Measurements from ENCODE around the gene MACF1. TPM values are rescaled to one million over a fixed set of nuclear protein-coding genes. Genes with fewer than 3 reads are reported as not detected.

Gene MACF1
- total RNA-seq, 1 donor = 554 TPM

DNA sequence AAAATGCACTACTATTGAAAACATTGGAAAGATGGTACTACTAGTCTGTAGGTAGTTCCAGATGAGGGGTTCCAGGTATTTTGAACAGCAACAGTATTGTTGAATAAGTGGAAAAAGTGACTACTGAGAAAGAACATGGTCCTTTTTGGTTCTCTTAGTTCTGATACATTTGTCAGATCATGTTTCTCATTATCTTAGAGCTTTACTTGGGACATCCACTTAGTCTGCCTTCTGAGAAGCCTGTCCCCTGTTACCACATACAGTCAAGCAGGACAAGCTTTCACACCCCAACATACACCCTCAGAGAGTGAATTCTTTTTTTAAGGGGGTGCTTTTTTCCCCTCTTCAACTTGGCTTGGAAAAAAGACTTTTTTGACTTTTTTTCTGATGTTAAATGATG is 41.0 kb upstream of the MACF1 start:
- TF ChIP-seq, protein P1, sequence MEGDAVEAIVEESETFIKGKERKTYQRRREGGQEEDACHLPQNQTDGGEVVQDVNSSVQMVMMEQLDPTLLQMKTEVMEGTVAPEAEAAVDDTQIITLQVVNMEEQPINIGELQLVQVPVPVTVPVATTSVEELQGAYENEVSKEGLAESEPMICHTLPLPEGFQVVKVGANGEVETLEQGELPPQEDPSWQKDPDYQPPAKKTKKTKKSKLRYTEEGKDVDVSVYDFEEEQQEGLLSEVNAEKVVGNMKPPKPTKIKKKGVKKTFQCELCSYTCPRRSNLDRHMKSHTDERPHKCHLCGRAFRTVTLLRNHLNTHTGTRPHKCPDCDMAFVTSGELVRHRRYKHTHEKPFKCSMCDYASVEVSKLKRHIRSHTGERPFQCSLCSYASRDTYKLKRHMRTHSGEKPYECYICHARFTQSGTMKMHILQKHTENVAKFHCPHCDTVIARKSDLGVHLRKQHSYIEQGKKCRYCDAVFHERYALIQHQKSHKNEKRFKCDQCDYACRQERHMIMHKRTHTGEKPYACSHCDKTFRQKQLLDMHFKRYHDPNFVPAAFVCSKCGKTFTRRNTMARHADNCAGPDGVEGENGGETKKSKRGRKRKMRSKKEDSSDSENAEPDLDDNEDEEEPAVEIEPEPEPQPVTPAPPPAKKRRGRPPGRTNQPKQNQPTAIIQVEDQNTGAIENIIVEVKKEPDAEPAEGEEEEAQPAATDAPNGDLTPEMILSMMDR (IDR thresholded peaks at IDR 0.05; ENCODE audit: insufficient read depth, low read depth, low read length) = no peak
- no peak for DNase-seq (ENCODE audit: low read depth)
- H3K4me3 ChIP-seq (ENCODE audit: low read depth, low read length) = no peak overlapping the region

GRCh38 chr1:39164256-39164655 is 40.2 kb upstream of the MACF1 start:
- DNase-seq (ENCODE audit: low read depth) = no peak
- TF ChIP-seq, protein P1 (IDR thresholded peaks at IDR 0.05; ENCODE audit: insufficient read depth, low read depth, low read length) = no peak
- no peak overlapping the region for H3K4me3 ChIP-seq (ENCODE audit: low read depth, low read length)

DNA sequence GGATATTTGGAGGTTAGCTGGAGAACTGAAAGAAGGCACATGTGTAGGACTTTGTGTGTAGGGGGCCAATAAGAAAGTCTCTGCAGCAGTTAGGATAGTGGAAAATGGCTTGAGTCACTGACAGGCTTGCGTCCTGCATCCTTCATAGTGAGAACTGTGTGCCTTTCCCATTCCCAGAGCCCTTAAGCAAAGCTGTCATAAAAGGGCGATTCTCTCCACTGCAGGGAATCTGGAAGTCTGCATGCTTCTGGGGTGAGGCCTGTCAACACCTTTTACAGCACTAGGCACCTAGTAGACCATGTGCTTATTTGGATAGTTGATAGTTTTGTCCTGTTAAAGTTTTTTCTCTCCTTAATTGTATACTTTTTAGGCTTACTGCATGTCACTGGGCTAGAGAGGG is 39.4 kb upstream of the MACF1 start:
- peak; percentile 94 for DNase-seq (ENCODE audit: low read depth)
- TF ChIP-seq, protein P1 (IDR thresholded peaks at IDR 0.05; ENCODE audit: insufficient read depth, low read depth, low read length) = no peak
- H3K4me3 ChIP-seq (ENCODE audit: low read depth, low read length) = no peak overlapping the region

DNA sequence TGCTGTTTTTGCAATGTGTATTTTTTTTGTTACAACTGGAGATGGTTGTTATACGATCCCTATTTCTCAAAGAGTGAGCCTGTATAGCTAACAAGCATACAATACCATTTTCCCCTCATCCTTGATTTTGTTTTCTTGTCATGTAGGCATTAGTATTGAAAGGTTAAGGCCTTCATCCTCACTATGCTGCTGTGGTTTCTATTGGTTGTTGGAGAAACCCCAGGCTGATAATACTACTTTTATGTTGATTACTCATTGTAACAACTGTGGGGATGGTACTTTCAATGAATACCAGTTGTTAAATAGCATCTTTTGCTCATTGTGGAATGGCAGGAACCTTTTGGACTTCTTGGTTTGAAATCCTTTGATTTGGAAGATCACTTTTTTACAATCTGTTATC is 39.0 kb upstream of the MACF1 start:
- TF ChIP-seq, protein P1 (IDR thresholded peaks at IDR 0.05; ENCODE audit: insufficient read depth, low read depth, low read length) = no peak
- DNase-seq (ENCODE audit: low read depth) = no peak
- no peak overlapping the region for H3K4me3 ChIP-seq (ENCODE audit: low read depth, low read length)

DNA sequence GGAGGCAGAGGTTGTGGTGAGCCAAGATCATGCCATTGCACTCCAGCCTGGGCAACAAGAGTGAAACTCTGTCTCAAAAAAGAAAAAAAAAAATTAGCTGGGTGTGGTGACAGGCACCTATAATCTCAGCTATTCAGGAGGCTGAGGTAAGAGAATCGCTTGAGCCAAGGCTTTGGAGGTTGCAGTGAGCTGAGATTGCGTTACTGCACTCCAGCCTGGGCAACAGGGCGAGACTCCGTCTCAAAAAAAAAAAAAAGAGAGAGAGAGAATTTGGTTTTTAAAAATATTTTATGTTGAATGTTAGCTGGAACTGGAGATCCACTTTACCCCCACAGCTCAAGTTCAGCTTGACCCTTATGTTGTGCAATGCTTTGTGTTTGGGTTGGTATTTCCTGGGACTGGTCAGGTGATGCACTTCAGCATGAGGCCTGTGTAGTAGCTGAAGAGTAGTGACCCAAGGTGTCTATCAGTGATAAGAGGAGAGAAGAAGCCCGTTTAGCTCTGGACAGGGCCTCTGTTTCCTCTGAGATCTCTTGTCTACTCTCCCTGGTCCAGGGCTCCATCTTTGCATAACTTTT is 36.8 kb upstream of the MACF1 start:
- DNase-seq (ENCODE audit: low read depth) = peak; percentile 81
- TF ChIP-seq, protein P1 (IDR thresholded peaks at IDR 0.05; ENCODE audit: insufficient read depth, low read depth, low read length) = no peak

GRCh38 chr1:39168301-39169080 is 36.0 kb upstream of the MACF1 start:
- no peak overlapping the region for H3K4me3 ChIP-seq (ENCODE audit: low read depth, low read length)
- no peak for DNase-seq (ENCODE audit: low read depth)
- TF ChIP-seq, protein P1 (IDR thresholded peaks at IDR 0.05; ENCODE audit: insufficient read depth, low read depth, low read length) = no peak

More for the DNA sequence above, 36.8 kb upstream of the MACF1 start:
- H3K4me3 ChIP-seq (ENCODE audit: low read depth, low read length) = no peak overlapping the region
